Measurements from ENCODE around the gene DNAH1.
"Not testable (repeated sequence)": the region's sequence is repeated elsewhere in the genome, so short reads cannot be mapped to it uniquely, and the experiment has no call there.

The DNAH1 gene

DNA sequence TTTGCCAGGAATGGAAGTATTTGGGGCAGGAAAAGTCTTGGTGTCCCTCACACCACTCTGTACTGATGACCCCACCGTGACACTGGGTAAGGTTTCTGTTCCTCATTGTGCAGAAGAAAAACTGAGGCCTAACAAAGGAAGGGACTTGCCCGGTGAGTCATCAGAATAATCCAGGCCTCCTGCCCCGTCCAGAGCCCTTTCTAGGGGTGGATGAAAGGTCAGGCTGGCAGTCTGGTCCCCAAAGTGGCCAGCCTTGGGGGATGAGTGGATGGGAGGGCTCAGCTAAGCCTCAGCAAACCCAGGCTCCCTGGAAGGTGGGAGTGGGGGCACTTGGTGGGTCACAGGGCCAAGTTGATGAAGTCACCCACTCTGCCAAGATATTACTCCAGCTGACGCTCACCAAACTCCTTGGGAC is 2.3 kb upstream of the DNAH1 start:
- DNase-seq = peak; percentile 60

DNA sequence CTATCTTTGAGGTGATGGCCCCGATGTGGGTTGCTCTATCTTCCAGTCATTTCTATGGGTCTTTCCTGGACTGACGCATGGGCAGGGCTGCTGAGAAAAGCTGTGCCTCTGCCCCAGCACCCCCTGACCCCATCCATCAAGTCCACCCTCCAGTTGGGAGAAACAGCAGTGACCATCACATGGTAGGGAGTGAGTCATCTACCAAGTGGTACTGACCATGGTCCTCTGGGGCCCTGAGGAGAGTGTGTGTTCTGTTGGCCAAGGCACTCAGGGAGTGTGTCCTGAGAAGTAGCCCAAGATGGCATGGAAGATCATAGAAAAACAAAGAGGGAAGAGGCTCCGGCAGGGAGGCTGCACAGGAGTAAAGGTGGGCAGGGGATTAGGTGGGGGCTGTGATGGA is 1.6 kb upstream of the DNAH1 start:
- no peak for DNase-seq

DNA sequence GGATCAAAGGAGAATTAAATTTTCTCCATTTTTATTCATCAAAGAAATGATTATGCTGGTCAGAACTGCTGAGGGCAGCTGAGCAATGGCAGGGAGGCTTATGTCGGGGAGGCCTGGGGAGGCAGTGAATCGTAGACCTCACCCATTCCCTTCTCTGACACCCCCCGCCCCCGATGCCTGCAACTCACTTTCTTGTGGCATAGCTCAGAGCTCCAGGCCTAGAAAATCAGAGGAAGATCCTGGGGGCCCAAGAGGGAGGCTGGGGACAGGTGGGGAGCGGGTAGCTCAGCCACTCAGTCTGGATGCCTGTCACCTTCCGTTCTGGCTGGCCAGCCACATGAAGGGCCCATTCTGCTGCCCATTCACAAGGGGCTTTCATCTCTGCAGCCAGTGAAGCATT is 1.1 kb upstream of the DNAH1 start:
- DNase-seq = no peak

DNA sequence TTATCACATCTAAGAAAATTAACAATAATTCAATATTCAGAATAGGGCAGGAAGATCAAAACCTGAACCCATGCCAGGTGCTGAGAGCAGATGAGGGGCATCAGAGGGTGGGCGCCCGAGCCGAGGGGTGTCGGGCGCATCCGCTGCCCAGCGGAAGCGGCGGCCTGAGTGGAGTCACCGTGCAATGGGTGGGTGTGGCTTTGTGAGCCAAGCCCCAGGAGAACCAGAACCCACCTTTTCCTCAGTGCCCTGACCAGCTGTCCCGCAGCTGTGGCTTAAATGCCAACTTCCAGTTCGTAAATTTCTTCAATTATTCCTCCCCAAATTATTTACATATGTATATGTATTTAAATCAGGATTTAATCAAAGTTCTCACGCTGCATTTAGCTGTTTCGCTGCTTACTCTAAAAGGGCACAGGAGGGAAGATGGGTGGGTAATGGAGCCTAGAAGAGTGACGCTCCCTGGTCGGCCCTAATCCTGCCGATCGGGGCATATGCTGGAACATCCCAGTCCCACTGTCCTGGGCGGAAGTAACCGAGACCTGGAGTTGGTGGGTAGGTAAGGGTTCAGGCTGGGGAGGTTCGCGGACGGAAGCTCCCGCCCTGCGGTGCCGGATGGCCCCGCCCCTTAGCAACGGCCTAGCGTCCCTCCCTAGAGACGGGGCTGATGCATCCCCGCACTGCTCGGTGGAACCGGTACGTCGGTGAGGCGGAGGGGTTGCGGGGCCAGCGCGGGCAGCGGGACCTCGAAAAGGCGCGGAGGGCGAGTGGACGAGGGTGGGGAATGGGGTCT is 1.3 kb downstream of the DNAH1 start:
- DNase-seq = peak; percentile 92

DNA sequence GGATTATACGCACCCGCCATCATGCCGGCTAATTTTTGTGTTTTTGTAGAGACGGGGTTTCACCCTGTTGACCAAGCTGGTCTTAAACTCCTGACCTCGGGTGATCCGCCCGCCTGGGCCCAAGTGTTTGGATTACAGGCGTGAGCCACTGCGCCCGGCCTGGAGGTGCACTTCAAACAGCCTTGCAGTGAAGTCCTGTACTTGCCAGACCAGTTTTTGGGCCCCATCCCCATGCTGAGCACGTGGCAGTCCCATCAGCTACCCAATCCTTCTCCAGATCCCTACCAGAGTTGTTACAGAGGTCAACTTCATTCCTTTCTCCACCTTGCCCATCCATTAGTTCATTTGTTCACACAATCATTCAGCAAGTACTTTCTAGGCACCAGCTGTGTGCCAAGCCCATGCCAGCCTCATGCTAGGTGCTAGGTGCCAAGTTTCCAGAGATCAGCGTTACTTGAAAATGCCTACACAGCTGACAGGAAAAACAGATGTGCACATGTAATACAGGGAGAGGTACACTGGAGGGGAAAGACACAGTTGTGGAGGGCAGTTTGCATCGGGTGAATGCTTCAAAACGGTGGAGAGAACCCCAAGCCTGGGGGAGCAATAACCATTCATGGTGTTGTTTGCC is 2.2 kb downstream of the DNAH1 start:
- DNase-seq = no peak

DNA sequence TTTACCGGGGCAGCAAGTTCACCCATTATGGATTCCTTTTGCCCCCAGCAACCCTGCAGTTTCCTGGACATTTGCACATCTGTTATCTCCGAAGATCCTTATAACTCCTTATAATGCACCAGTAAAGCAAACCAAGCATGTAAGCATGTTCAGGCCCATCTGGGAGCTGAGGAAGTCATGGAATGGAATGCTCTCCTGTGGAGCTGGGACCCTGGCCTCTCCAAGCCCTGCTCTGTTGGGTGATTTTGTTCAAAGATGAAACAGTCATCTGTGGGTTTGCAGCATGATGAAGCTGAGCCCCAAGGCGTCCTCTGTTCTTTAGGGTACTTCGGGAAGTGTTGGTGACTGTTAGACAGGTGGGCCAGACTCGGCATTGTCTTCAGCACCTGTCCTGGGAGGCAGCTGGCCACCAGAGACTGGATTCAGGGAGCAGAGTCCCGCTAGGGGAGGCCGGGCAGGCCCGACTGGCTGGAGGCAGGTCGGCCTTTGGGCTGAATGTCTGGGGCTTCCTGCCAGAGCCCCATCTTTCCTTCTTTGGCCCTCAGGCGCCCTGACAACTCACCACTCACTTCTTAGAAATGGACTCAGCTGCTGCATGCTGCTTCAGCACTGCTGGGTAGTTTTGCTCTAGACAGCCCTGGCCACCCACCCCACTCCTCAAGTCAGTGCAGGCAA is 3.9 kb downstream of the DNAH1 start:
- no peak for DNase-seq

DNA sequence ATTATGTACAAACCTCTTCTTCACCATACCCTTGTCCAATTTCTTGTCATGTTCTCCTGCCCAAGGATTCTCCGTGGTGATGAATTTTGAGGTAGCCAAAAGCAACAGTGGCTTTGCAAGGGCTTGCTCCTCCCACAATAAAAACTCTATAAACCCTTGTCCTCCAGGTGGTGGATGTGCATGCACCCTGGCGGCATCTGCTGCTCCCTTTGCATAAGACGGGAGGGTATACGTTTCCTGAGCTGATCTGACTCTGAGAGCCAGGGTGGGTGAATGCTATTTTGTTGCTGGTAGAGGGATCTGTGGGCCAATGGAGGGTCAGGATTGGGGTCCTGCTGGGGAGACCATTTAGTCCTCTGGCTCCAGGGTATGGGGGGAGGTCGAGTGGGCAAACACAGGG is 5.4 kb downstream of the DNAH1 start:
- no peak for DNase-seq

DNA sequence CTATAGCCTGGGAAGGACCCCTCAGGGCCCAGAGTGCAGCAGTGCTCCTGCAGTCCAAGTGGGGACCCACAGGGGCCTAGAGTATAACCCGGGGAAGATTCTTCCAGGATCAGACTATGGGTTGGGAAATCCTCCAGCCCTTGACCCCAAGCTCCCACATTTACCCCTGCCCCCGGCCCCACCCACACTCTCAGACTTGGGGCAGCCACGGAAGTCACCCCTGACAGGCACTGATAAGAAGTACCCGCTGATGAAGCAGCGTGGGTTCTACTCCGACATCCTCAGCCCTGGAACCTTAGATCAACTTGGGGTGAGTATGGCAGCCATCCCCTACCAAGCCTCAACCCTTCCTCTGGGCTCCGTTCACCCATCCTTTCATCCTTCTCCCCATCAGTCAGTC is 6.3 kb downstream of the DNAH1 start:
- DNase-seq = no peak

DNA sequence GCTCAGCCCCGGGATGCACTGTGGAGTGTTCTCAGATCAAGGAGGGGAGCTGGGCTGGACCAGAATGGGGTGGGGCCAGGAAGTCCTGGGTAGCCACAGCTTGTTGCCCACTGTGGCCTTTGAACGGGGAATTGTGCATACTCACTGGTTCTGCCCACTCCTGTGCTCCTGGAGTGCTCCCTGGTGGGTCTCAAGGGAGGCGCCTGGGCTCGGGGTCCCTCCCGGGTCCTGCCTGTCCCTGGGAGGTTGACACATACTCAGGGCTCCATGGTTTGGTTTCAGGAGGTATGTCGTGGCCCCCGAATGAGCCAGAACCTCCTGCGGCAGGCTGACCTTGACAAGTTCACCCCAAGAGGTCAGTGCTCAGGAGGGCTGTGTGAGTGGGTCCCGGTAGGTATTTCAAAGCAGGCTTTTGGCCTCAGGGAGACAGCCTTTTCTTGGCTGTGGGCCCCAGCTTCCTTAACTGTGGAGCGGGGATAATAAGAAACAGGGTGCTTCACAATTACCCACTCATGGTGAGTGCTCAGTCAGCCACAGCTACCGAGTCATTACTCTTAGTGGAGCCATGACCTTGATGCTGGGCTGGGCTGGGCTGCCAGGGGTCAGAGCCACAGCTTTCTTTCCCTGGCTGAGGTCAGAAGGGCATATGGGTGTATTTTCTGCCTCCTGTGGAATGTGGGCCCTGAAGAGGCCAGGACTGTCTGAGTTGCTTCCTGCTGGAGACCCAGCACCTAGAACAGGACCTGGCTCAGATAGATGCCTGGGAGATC is 7.6 kb downstream of the DNAH1 start:
- peak; percentile 72 for DNase-seq

DNA sequence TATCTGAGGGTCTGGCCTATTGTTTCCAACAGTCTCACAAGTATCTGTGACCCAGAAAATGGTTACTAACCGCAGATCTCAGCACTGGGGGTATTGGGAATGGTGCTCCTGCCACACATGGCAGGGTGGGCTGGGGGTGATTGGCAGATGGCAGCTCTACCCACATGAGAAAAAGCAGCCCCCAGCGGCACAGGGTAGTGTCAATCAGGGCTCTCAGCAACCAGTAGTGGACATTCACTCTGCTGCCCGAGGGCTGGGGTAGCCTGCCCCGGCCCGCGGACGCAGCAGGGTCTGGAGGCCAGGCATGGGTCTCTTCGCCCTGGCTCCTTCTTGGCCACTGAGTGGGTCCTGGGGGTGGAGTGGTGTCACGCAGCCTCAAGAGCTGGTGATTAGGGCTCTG is 8.6 kb downstream of the DNAH1 start:
- DNase-seq = no peak

DNA sequence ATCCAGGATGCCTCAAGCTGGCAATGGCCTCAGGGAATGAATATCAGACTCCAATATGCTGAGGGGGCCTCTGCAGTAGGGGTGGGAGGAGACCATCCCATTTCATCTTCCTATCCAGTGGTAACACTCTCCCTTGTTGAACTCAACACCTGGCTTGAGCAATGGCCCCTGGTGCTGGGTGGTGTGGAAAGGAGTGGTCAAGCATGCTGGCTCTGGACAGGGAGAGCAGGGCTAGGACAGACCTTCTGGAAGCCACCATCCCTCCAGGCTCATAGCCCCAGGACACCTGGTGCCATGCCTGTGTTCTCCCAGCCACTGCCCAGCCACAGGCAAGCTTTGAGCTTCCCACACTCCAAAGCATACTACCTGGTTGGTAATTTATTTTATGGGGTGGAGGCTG is 9.6 kb downstream of the DNAH1 start:
- DNase-seq = no peak

DNA sequence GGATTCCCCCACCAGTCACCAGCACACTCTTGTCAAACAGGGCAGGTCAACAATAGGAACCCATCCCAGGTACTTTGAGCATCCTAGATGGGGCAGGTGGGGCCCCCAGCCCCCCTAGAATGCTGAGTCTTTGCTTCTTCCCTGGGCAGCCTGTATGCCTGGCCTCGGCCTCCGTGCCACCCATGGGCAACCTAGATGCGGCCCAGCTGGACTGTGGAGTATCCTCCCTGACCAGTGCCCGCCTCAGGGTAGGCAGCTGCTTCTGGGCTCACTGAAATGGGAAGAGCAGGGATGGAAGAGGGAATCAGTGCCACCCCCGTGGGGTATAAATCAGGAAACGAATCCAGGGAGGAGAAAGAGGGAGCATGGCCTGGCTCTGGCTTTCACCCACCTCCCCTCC is 10.9 kb downstream of the DNAH1 start:
- DNase-seq = no peak

DNA sequence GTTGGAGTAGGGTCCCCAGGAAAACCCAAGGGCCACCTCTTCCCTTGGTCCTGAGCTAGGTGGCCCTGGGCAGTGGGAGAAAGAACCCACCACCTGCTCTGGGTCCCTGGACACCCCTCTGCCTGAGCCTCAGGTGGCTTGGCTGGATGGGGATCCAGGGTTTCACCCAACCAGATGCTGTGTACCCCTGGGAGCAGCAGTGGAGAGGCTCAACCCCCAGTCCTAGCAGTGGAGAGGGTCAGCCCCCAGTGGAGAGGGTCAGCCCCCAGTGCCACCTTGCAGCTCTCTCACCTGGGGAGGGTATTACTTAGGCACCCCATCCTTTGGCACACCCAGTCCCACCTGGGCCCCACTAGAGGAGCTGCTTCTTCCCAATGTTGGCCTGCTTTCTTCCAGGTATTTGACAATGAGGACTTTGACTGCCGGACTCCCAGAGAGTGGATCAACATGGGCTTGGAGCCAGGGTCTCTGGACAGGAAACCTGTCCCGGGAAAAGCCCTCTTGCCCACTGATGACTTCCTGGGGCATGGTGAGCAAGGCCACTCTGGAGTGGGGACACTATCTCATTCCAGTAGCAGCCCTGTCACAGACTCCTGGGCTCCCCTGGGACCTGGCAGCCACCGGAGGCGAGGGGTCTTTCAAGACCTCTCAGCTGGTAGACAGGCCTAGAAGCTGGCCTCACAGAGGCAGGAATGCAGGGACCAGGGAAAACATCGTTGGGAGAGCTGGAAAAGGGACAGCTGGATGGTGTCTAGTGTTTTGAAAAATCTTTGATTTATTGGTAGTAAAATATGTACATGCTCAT is 11.6 kb downstream of the DNAH1 start:
- no peak for DNase-seq

DNA sequence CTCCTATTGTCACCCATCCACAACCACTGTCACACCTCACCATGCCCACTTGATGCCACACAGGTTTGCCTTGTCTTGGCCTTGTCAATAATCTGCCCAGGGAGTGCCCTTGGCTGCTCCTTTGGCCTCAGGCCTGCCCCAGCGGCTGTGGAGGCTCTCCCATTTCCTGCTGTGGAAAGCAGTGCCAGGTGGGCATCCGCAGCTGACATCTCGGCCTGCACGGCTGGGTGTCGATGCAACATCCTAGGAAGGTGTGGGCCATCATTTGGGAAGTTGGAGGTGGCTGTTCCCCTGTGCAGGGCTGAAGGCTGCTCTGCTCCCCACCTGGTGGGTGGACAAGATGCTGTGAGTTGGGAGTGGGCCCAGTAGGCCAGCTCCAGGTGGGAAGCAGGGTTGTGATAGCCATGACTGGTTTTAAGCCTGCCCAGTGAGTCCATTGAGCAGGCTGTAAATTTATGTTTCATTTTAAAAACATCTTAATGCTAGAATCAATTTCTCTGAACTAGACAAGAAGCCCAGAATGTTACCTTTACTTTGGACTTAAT is 12.5 kb downstream of the DNAH1 start:
- DNase-seq = no peak

DNA sequence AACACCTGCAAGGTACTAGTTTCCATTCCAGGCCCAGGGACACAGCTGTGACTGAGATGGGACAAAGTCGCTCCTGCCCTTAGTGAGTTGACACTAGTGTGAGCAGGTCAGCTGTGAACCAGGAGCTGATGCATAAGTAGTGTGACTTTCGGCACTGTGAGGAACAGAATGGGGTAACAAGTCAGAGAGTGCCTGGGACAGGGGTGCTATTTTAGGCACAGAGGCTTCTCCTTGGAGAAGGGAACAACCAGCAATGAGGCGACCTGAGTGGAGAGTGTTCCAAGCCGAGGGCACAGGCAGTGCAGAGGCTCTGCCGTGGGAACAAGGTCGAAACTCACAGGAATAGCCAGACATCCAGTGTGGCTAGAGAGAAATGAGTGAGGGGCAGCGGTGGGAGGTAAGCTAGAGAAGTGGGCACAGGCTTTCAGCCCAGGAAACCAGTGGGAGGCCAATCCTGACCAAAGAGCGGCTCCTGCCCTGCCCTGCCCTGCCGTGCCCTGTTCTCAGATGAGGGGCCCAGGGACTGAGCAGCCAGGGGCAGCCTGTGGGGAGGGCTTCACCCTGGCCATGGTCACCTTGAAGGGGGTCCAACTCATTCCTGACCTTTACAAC is 14.2 kb downstream of the DNAH1 start:
- no peak for DNase-seq

DNA sequence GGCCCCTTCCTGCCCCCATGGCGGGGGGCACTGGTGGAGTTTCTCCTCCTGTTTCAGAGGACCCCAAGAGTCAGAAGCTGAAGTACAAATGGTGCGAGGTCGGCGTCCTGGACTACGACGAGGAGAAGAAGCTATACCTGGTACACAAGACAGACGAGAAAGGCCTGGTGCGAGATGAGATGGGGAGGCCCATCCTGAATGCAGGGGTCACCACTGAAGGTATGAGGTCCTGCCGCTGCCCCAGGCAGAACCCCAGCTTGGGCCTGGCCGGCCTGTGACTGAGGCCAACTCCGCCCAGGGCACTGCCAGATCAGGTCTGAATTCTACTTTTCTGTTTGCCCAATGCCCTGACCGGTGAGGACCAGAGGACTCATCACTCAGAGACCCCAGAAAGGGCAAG is 15.0 kb downstream of the DNAH1 start:
- DNase-seq = no peak

DNA sequence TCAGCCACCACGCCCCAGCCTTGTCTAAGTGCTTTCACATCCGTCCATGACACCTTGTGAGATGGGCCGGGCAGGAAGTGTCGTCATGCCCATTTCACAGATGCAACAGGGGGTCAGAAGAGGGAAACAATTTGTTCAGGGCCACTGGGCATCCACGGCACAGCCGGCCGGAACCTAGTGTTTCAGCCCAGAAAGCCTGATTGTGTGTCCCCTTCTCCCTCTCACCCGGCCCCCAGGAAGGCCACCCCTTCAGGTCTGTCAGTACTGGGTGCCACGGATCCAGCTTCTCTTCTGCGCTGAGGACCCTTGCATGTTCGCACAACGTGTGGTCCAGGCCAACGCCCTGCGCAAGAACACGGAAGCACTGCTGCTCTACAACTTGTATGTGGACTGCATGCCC is 15.8 kb downstream of the DNAH1 start:
- no peak for DNase-seq

DNA sequence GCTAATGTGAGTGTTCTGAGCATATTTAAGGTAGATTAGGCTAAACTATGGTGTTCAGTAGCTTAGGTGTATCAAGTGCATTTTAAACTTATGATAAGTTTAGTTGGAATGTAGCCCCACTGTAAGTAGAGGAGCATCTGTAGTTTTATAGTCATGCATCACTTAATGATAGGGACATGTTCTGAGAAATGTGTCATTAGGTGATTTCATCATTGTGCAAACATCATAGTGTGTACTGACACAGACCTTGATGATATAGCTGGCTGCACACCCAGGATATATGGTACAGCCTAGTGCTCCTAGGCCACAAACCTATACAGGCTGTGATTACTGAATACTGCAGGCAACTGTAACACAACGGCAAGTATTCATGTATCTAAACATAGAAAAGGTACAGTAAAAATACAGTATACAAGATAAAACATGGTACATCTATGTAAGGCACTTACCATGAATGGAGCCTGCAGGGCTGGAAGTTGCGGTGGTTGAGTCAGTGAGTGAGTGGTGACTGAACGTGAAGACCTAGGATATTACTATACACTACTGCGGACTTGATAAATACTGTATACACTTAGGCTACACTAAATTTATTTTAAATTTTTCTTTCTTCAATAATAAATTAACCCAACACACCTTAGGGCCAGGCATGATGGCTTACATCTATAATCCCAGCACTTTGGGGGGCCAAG is 17.9 kb downstream of the DNAH1 start:
- DNase-seq = no peak

DNA sequence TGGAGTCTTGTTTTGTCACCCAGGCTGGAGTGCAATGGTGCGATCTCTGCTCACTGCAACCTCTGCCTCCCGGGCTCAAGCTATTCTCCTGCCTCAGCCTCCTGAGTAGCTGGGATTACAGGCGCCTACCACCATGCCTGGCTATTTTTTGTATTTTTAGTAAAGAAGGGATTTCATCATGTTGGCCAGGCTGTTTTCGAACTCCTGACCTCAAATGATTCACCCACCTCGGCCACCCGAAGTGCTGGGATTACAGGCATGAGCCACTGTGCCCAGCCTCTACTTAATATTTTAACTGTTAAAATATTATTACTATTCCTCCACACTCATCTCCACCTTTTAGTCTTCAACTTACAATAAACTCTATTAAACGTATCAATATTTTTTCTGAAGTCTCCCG is 22.0 kb downstream of the DNAH1 start:
- DNase-seq = not testable (repeated sequence)

DNA sequence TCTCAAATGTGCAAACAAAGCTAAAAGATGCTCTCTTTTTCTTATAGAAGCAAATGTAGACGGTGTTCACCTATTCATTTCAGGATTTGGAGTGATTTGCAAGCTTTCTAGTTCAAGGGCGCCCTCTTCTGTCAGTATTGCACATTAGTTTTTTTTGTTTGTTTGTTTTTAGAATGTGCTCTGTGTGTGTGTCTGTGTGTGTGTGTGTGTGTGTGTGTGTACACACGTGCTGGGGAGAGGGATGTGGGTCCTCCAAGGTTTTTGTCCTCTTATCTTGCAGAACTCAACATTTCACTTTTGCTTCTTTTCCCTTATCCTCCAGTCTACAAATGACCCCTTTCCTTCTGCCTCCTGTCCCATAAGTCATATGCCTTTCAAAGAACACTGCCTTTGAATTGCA is 23.5 kb downstream of the DNAH1 start:
- DNase-seq = no peak

DNA sequence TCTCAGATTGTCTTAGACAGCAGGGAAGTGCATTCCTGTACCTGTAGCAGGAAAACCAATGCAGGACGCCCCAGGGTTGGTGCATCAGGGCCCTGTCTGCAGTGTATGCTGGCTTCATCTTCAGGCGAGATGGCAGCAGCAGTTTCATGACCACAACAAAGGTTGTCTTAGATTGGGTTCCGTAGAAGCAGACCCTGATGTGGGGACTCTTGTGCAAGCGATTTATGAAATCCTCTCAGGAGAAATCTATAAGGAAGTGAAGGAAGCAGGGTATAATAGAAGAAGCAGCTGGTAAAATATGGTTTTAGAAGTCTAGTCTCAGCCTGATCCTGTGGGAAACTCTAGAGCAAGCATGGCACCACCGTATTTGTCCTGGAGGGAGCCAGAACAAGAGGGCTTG is 25.0 kb downstream of the DNAH1 start:
- DNase-seq = no peak

Data from islet precursor cell (in vitro differentiated cells).